ENCODE measurements around the gene EXOSC5.
"Not testable (repeated sequence)": the region's sequence is repeated elsewhere in the genome, so short reads cannot be mapped to it uniquely, and the experiment has no call there.

Gene EXOSC5

GRCh38 chr19:41366089-41366488, 31.1 kb downstream of the EXOSC5 start:
- no peak for DNase-seq (ENCODE audit: low spot score)

- no peak for DNase-seq (ENCODE audit: low spot score)
Measured at GRCh38 chr19:41364524-41365391, 32.4 kb downstream of the EXOSC5 start.

GRCh38 chr19:41363753-41364523, 33.2 kb downstream of the EXOSC5 start, which contains the start of gene B9D2:
Gene B9D2, minus strand, starts transcription at chr19:41364149. Its CDS starts 630 bp downstream, at chr19:41363519.
- DNase-seq (ENCODE audit: low spot score), result peak; percentile 99

- no peak for DNase-seq (ENCODE audit: low spot score)
Measured at GRCh38 chr19:41363371-41363752, 33.8 kb downstream of the EXOSC5 start.

GRCh38 chr19:41362143-41362847, 34.9 kb downstream of the EXOSC5 start:
- DNase-seq (ENCODE audit: low spot score), result no peak

- no peak for DNase-seq (ENCODE audit: low spot score)
Measured at GRCh38 chr19:41359741-41360140, 37.4 kb downstream of the EXOSC5 start.

GRCh38 chr19:41357746-41358145, 39.4 kb downstream of the EXOSC5 start:
- DNase-seq (ENCODE audit: low spot score), result no peak

- no peak for DNase-seq (ENCODE audit: low spot score)
Measured at GRCh38 chr19:41356984-41357739, 40.0 kb downstream of the EXOSC5 start.

- DNase-seq (ENCODE audit: low spot score), result no peak
Measured at GRCh38 chr19:41355802-41356201, 41.4 kb downstream of the EXOSC5 start.

GRCh38 chr19:41355035-41355434, 42.1 kb downstream of the EXOSC5 start:
- DNase-seq (ENCODE audit: low spot score), result no peak

GRCh38 chr19:41354343-41354953, 42.7 kb downstream of the EXOSC5 start:
- no peak for DNase-seq (ENCODE audit: low spot score)

- peak; percentile 72 for DNase-seq (ENCODE audit: low spot score)
Measured at GRCh38 chr19:41353466-41354342, 43.5 kb downstream of the EXOSC5 start, which contains the start of gene TGFB1. Gene TGFB1, minus strand, starts transcription at chr19:41353922. Its CDS starts 878 bp downstream, at chr19:41353044.

GRCh38 chr19:41352609-41353465, 44.3 kb downstream of the EXOSC5 start:
- DNase-seq (ENCODE audit: low spot score), result no peak

GRCh38 chr19:41352279-41352608, 44.9 kb downstream of the EXOSC5 start:
- DNase-seq (ENCODE audit: low spot score), result no peak

GRCh38 chr19:41351339-41352245, 45.6 kb downstream of the EXOSC5 start:
- DNase-seq (ENCODE audit: low spot score), result peak; percentile 50

- DNase-seq (ENCODE audit: low spot score), result no peak
Measured at GRCh38 chr19:41350735-41351338, 46.3 kb downstream of the EXOSC5 start.

GRCh38 chr19:41346916-41347315, 50.2 kb downstream of the EXOSC5 start:
- not testable (repeated sequence) for DNase-seq (ENCODE audit: low spot score)

- no peak for DNase-seq (ENCODE audit: low spot score)
Measured at GRCh38 chr19:41344162-41344561, 53.0 kb downstream of the EXOSC5 start.

Data from Ammon's horn (tissue), 1 donor.